GM12892 (cell line): ENCODE measurements around the gene SLC15A1.

Experiments
- DNase-seq: peaks from one replicate; pipeline ENCODE4 v3.0.0; 2011; ENCODE audit not compliant: insufficient read length
- FAIRE-seq: peaks from 2 replicates; lab custom pipeline; 2011; peaks lifted over from hg19 to GRCh38; lab: Jason Lieb, UNC
- POLR2A ChIP-seq: IDR thresholded peaks from 2 replicates; pipeline ENCODE4 v1.6.1; 2011; ENCODE audit warnings: low read depth, low read length, control low read depth
- POLR2AphosphoS5 ChIP-seq: IDR thresholded peaks from 2 replicates; pipeline ENCODE4 v1.6.1; 2011; ENCODE audit warnings: low read depth, low read length, control low read depth
- TAF1 ChIP-seq: IDR thresholded peaks from 2 replicates; pipeline ENCODE4 v1.6.1; 2011; ENCODE audit warnings: low read depth, mild to moderate bottlenecking, control low read depth, low read length, borderline replicate concordance

Gene SLC15A1

GRCh38 chr13:98664047-98664446, 88.4 kb downstream of the SLC15A1 start:
- no peak for TF ChIP-seq POLR2A
- no peak for TF ChIP-seq POLR2AphosphoS5
- TF ChIP-seq TAF1 = no peak
- no peak for FAIRE-seq
- DNase-seq = no peak

- no peak for DNase-seq
- TF ChIP-seq POLR2AphosphoS5 (no peak), TAF1 (no peak), POLR2A (no peak)
These were observed 94.3 kb downstream of the SLC15A1 start for GRCh38 chr13:98658131-98658530.

GRCh38 chr13:98657506-98658085, 94.9 kb downstream of the SLC15A1 start:
- no peak for FAIRE-seq
- no peak for DNase-seq
- no peak for TF ChIP-seq POLR2AphosphoS5
- TF ChIP-seq TAF1 = no peak
- no peak for TF ChIP-seq POLR2A

More at GRCh38 chr13:98658131-98658530, 94.3 kb downstream of the SLC15A1 start:
- no peak for FAIRE-seq

GRCh38 chr13:98656223-98656622, 96.2 kb downstream of the SLC15A1 start:
- TF ChIP-seq POLR2AphosphoS5 (no peak), TAF1 (no peak), POLR2A (no peak)
- FAIRE-seq (no peak), DNase-seq (no peak)

GRCh38 chr13:98653463-98653985, 98.9 kb downstream of the SLC15A1 start:
- FAIRE-seq (peak; percentile 93), DNase-seq (peak; percentile 69)
- TF ChIP-seq POLR2AphosphoS5 = no peak
- no peak for TF ChIP-seq POLR2A
- no peak for TF ChIP-seq TAF1

GRCh38 chr13:98652721-98653462, 99.6 kb downstream of the SLC15A1 start:
- TF ChIP-seq POLR2A = no peak
- TF ChIP-seq TAF1 = no peak
- TF ChIP-seq POLR2AphosphoS5 = no peak
- DNase-seq = no peak
- no peak for FAIRE-seq

- no peak for TF ChIP-seq POLR2A
- TF ChIP-seq TAF1 = no peak
- TF ChIP-seq POLR2AphosphoS5 = no peak
- DNase-seq (no peak), FAIRE-seq (no peak)
These were observed 100.2 kb downstream of the SLC15A1 start for GRCh38 chr13:98652276-98652675.

GRCh38 chr13:98651744-98652143, 100.7 kb downstream of the SLC15A1 start:
- FAIRE-seq = no peak
- no peak for DNase-seq
- TF ChIP-seq POLR2A = no peak

- TF ChIP-seq POLR2A = no peak
- no peak for TF ChIP-seq POLR2AphosphoS5
- TF ChIP-seq TAF1 = no peak
- DNase-seq (no peak), FAIRE-seq (no peak)
These were observed 101.9 kb downstream of the SLC15A1 start for GRCh38 chr13:98650396-98651107.

- TF ChIP-seq TAF1 (no peak), POLR2AphosphoS5 (no peak), POLR2A (no peak)
- FAIRE-seq (no peak), DNase-seq (no peak)
These were observed 102.6 kb downstream of the SLC15A1 start for GRCh38 chr13:98649861-98650260.

- DNase-seq (no peak), FAIRE-seq (no peak)
- TF ChIP-seq POLR2AphosphoS5 = no peak
- TF ChIP-seq TAF1 = no peak
- TF ChIP-seq POLR2A = no peak
These were observed 103.8 kb downstream of the SLC15A1 start for GRCh38 chr13:98648686-98649085.
